Stimulated activated CD4-positive, alpha-beta T cell treated with anti-CD3 and anti-CD28 coated beads, Interleukin-15, amount 100 ng/mL, for 24 hours (primary cell): ENCODE data around the gene SCAND1.
"Not testable (repeated sequence)": the region's sequence is repeated elsewhere in the genome, so short reads cannot be mapped to it uniquely, and the experiment has no call there.

Source experiments
- DNase-seq: peaks from one replicate; pipeline ENCODE4 v3.0.0-alpha.2; 2020

Gene SCAND1

DNA sequence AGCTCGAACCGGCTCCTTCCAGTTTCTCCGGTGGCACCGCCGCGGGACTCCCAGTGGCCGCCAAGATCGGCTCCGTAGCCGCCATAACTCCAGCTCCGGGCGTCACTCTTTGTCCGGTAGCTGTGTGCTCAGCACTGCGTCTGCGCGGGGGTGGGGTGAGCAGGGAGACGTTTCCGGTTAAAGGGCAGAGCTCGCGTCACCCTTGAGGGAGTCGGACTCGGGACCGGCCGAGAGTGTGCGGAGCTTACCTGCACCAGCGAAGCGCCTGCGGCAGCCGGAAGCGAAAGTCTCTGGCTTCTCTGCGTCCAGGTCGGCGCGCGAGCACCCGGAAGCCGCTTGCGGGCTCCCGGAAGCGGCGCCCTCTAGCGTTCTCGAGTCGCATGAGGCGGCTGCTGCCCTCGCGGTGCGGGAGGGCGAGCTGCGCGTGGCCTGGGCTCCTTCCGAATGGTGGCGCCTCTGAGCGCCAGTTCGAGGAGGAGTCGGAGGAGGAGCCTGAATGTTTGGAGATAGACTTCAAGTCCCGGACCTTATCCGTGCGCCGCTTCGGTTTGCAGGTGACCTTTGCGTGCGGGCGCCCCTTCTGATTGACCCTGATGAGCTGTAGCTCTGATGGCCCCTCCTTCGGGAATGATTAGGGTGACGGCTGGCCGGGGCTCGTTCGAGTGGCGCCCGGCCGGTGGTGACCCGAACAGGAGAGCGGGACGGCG, at the start of gene SCAND1:
TSS of gene SCAND1 (minus strand) at position 303 of the 707 bp plus-strand sequence. CDS start at position 85, 218 bp downstream.
- peak; percentile 99 for DNase-seq

DNA sequence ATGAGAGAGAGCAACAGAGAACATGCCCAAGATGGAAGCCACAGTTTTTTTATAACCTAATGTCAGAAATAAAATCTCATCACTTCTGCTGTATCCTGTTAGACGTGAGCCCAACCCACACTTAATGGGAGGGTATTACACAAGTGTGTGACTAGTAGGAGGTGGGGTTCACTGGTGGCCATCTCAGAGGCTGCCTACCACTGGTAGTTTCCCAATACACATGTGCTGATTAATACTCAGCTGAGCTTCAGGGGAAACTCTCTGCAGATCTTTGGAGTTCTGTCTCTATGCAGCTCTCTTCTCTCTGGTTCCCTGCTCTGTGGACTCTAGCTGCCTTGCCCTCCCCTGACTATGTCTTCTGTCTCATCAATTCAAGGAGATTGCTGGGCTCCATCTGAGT, 49.7 kb upstream of the SCAND1 start:
- no peak for DNase-seq

DNA sequence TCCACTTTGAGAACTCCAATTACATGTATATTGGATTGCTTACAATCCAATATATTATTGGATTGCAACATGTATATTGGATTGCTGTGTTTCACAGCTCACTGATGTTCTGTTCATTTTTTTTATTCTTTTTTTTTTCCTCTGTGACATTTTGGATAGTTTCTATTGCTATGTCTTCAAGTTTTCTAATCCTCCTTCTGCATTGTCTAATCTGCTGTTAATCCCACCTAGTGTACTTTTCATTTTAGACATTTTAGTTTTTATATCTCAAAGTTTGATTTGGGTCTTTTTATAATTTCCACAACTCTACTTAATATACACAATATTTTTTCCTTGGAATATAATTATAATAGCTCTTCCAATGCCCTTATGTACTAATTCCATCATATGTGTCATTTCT, 48.6 kb upstream of the SCAND1 start:
- DNase-seq, result no peak

DNA sequence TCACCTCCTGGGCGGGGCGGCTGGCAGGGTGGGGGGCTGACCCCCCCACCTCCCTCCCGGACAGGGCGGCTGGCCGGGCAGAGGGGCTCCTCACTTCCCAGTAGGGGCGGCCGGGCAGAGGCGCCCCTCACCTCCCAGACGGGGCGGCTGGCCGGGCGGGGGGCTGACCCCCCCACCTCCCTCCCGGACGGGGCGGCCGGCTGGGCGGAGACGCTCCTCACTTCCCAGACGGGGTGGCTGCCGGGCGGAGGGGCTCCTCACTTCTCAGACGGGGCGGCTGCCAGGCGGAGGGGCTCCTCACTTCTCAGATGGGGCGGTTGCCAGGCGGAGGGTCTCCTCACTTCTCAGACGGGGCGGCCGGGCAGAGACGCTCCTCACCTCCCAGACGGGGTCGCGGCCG, 47.0 kb upstream of the SCAND1 start:
- DNase-seq, result not testable (repeated sequence)

DNA sequence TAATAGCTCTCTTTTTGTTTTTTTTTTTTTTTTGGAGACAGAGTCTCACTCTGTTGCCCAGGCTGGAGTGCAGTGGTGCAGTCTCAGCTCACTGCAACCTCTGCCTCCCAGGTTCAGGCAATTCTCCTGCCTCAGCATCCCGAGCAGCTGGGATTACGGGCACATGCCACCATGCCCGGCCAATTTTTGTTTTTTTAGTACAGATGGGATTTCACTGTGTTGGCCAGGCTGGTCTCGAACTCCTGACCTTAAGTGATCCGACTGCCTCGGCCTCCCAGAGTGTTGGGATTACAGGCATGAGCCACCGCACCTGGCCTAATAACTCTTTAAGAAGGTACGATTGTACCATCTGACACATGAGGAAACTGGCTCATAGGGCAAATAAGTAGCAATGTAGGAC, 42.2 kb upstream of the SCAND1 start:
- DNase-seq, result not testable (repeated sequence)

DNA sequence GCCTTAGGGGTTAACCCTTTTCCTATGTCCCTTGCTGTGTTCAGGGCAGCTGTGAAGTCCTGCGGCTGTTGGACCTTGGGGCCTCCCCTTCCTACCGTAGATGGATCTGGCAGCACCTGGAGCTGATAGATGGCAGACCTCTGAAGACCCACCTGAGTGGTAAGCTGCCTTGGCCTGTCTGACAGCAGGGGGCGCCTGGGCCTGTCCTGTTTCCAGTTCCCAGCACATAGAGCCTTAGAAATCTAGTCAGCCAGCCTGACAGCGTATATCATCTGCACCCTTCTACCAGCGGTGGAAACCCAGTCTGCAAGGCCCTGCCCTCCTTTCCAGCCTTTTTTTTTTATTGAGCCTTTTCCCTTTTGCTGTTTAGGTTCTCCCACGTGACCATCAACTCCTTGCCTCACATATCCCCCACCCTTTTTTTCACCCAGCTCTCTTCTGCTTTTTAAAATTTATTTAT, 40.7 kb upstream of the SCAND1 start:
- DNase-seq, result peak; percentile 87

DNA sequence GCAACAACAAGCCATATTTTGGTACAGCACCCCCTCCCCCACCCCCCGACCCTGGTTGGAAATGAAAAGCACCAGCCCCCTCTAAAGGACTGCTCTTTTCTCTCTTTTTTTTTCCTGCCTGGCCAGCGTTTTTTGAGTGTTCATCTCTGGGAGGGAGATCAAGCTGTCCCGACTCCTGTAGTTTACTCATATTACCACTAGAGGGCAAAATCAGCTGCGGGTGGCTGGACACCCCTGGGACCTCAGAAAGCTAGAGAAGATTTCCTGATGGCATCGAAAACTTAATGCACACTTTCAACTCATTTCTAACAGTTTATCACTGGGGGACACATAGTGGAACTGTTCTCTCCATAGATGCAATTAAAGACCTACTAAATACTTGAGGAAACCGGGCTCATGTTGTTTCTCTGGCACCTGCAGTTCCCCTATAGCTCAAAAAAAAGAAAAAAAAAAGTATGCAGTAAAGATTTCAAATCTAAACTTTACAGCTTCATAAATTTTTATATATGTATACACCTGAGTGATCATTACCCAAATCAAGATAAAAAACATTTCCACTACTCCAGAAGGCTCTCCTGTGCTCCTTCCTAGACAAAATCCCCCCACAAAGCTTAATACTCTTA, 38.5 kb upstream of the SCAND1 start:
- DNase-seq, result peak; percentile 40

DNA sequence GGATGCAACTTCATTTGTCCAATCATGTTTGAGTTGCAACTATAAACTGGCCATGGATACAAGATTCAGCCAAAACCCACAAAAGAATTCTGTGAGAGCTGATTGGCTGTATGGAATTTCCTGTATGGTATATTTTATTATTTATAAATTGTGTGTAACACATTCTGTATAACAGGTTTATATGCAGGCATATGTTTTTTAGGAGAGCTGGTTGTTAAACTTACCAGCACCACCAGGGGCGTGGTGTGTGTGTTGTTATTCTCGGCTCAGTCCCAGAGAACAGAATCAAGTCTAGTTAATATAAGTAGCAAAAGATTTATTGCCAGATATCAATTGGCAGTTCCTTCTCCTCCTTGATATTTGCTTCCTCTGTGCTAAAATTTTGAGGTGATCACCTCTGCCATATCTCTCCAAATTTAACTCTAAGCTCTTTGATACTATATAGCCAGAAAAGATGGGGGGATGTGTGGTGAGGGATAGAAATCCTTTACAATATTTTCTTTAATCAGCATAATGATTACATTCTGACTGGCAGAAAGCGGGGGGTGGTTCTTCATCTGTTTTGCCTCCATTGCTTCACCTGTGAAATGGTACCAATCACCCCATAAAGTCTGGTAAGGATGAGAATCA, 37.0 kb upstream of the SCAND1 start:
- peak; percentile 6 for DNase-seq

DNA sequence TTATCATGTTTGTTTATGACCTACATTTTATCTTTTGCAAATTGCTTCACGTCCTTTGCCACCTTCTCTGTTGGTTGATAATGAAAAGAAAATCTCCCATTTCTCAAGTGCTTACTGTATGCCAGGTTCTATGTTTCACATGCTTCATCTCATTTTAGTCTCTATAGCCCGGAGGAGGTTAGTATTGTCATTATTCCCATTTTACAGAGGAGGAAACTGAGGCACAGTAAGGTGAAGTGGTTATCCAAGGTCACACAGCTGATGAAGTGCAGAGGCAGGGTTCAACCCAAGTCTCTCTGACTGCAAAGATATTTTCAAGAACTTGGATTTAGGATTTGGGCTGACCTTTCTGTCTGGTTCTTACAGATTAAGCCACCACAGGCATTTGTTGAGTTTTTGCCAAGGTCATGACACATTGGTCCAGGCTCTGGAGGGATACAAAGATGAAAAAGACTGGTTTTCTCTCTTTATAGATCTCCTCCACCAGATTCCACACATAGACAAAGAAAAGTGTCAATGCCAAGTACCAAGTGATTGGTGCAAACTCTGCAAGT, 34.7 kb upstream of the SCAND1 start:
- no peak for DNase-seq

DNA sequence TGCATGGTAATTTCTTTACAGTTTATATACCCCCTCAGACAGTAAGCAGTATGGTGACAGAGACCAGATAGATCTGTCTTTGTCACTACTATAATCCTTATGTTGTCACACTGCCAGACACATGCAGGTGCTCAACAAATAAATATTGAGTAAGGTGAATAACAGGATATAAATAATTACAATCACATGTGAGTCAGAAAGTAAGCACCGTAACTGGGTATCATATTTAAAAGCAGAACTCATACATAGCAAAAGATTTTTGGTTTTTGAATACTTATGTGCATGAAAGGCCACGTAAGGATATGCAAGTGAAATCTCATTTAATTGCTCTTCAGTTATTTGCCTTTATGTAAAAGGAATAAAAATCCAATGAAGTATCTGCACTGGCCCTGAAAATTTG, 31.5 kb upstream of the SCAND1 start:
- no peak for DNase-seq

DNA sequence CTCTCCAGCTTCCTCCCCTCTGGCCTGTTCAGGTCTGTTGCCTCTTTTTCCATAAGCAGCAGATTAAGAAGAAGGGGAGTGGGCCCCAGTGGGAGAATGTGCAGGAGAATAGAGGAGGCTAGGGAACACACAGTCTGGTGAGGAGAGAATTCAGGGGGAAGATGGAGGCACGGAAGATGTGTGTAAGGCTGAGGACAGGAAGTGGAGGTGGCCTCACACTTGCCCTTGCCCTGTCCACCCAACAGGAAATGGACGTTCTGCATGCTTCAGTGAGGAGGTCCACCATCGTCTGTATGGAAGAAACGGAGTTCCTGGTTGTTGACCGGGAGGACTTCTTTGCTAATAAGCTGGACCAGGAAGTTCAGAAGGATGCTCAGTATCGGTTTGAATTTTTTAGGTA, 30.1 kb upstream of the SCAND1 start:
- no peak for DNase-seq

DNA sequence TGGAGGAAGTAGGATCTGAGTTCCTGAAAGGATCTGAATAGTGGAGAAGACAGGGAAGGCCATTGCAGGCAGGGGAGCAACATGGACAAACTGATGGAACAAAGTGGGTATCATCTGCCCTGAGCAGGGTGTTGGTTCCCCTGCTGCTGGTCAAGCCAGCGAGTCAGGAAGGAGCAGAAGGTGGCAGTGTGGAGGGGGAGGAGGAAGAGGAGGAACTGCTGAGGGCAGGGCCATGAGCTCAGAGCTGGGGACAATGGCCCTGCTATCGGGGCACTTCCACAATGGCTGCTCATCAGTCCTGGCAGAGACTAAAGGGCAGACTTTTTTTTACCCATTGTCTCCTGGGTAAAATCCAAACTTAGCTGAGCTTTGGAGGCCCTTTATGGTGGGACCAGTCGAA, 27.7 kb upstream of the SCAND1 start:
- DNase-seq, result no peak

DNA sequence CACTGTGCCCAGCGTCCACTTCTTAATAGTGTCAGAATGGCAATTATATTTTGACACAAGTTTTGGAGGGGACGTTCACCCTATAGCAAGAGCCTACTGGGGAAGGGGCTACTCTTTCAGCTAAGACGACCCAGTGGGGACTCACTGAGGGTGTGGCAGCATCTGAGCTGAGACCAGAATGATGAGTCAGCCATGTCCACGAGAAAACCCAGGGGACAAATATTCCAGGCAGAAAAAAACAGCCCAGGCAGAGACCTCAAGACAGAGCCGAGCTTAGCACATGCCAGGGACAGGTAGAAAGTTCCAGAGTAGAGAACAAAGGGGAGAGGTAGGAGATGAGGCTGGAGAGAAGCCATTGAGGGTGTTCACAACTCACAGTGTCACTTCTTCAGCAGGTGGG, 25.2 kb upstream of the SCAND1 start:
- DNase-seq, result no peak

DNA sequence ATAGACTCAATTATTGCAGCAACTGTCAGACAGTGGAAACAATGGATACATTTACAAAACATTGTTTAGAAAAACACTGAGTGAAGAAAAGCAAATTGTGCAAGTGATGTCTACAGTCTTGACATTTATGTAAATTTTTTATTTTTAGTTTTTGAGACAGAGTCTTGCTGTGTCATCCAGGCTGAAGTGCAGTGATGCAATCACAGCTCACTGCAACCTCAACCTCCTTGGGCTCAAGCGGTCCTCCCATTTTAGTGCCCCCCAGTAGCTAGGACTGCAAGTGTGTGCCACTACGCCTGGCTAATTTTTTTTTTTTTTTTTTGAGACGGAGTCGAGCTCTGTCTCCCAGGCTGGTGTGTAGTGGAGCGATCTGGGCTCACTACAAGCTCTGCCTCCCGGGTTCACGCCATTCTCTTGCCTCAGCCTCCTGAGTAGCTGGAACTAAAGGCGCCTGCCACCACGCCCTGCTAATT, 23.8 kb upstream of the SCAND1 start:
- no peak for DNase-seq

DNA sequence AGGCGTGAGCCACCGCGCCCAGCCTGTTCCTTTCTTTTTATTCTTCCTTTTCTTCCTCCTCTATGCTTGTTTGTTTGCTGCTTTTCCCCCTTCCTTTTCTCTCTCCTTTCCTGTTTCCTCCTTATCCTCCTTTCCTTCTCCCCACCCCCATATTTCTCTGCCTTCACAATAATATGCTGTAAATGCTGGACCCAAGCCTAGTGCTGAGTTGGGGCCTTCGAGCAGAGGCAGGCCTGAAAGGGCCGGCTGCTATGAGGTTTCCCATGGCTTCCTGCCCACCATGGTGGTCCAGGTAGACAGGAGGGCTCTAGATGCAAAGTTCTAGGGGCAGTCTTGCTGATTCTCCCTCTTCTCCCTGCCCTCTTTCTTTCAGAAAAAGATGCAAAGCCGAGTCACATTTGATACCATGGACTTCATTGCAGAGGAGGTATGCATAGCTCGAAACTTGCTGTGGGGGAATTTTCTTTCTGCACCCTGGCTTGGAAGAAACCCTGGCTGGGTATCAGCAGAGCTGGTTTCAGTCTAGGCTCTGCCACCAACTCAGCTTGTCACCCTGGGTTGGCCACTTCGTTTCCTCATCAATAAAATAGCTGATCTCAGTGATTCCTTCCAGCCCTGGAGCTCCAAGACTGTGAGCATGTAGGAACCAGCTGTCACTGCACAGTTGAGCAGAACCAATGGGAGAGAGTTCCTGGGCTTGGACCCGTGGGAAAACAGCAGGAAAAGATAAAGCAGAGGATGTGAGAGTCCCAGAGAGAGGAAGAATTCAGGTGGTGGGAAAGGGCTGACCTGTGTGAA, 21.5 kb upstream of the SCAND1 start:
- no peak for DNase-seq

DNA sequence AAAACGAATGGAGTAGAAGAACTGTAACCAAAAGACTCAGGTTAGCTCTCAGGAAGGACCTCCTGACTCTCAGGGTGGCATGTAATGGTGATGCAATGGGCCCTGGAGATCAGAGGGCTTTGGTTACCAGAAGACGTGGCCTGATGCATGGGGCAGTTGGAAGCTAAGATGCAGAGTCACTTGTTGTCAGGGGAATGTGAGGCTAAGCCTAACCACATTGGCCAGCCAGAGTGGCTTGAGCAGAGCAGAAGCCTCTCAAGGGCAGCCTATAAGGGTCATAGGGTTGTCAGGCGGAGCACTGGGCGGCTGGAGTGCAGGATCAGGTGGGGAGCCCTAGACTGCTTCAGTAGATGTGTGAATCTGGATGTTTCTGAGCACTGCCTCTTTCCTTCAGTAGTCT, 20.0 kb upstream of the SCAND1 start:
- DNase-seq, result no peak

DNA sequence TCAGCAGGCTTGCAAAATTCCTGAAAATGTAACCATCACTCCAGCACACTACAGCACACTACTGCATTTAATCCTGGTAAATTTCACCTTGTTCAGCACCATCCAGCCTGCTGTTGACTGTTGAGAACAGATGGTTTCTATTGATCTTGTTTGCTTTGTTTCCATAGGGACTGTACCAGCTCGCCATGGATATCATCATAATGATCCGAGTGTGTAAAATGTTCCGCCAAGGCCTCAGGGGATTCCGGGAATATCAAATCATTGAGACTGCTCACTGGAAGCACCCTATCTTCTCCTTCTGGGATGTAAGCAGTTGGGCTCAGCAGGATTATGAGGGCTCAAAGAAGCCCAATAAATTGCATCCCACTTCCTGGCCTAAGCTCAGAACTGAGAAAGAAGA, 18.2 kb upstream of the SCAND1 start:
- no peak for DNase-seq

DNA sequence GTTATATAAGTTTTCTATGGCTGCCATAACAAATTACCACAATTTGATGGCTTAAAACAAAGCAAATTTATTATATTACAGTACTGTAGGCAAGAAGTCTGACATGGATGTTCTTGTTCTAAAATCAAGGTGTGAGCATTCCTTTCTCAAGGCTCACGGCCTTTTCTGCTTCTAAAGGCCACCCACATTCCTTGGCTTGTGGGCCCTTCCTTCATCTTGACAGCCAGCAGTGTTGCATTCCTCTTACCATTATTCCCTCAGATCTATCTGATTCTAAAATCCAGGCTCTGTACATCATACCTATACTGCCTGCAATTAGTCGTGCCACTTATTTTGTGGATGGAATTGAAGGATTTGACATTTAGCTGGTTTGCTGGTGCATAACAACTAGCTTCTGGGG, 17.7 kb upstream of the SCAND1 start:
- DNase-seq, result no peak

DNA sequence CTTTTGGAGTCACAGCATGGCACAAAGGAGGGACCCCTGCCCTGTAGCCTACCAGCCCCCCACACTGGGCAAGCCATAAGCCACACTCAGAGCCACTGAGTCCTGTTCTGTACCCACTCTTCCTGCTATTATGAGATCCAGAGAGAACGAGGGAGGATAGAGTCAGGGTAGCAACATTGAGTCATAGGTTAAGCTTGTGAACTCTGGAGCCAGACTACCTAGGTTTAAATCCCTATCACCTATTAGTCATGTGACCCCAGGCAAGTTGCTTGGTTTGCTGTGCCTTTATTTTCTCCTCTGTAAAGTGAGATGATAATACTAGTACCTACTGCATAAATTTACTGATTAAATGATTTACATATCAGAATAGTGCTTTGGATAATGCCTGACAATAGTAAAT, 14.6 kb upstream of the SCAND1 start:
- DNase-seq, result no peak

DNA sequence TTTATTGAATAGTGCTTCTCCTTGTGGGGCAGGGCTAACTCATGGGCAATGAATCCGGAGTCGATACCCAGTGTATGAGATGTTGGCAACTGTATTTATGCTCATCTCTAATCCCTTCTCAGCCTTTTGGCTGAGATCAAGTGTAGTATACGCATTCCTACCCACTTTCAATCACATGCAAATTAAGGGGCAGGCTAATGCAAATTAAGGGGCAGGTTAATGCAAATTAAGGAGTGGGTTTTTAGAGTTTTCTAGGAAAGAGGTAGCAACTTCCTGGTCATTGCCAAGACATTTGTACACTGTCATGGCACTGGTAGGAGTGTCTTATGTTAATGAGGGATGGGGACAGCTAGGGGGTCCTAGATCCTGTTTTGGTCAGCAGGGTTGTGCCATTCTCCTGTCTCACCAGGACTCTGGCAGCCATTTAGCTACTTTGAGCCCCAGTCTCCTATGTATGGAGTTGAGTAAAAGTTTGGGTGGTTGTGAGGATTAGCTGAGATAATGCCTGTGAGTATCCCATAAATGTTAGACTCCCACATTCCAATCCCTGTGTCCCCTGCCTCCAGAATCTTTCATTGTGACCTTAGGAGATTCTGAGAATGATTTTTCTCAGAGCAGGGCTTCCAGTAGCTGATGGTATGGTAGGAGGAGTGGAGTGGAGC, 13.8 kb upstream of the SCAND1 start, which contains the start of gene CNBD2:
TSS of gene CNBD2 (plus strand) at position 612 of the 662 bp plus-strand sequence. CDS start 173 bp downstream, outside the sequence.
- no peak for DNase-seq

DNA sequence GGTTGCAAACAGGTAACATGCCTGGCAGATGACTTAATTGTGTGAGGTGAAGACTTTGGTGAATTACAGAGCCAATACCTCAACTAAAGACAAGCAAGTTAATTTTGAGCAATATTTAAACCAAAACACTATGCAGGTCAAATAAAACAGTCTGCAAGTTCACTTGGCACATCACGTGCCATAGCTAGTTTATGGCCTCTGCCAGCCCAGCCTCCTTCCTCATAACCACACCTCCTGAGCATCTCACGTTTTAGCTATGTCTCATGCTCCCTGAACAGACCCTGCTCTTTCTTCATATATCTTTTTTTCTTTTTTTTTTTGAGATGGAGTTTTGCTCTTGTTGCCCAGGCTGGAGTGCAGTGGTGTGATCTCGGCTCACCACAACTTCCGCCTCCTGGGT, 9.6 kb upstream of the SCAND1 start:
- DNase-seq, result no peak

DNA sequence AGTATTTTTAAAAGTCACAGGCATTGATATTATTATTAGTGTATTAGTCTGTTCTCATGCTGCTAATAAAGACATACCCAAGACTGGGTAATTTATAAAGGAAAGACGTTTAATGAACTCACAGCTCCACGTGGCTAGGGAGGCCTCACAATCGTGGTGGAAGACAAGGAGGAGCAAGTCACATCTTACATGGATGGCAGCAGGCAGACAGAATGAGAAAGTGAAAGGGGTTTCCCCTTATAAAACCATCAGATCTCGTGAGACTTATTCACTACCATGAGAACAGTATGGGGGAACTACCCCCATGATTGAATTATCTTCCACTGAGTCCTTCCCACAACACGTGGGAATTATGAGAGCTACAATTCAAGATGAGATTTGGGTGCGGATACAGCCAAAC, 5.0 kb upstream of the SCAND1 start:
- not testable (repeated sequence) for DNase-seq
